Activated CD8-positive, alpha-beta memory T cell treated with anti-CD3 and anti-CD28 coated beads for 1 hour (primary cell): ENCODE measurements around the gene RIMS3.

Experiments used
- DNase-seq, 2 donors: peaks; one replicate each; pipeline ENCODE4 v3.0.0-alpha.2; 2020; ENCODE audit warnings: low read depth in 1 of 2; ENCODE audit errors: extremely low read depth in 1 of 2

RIMS3 gene

DNA sequence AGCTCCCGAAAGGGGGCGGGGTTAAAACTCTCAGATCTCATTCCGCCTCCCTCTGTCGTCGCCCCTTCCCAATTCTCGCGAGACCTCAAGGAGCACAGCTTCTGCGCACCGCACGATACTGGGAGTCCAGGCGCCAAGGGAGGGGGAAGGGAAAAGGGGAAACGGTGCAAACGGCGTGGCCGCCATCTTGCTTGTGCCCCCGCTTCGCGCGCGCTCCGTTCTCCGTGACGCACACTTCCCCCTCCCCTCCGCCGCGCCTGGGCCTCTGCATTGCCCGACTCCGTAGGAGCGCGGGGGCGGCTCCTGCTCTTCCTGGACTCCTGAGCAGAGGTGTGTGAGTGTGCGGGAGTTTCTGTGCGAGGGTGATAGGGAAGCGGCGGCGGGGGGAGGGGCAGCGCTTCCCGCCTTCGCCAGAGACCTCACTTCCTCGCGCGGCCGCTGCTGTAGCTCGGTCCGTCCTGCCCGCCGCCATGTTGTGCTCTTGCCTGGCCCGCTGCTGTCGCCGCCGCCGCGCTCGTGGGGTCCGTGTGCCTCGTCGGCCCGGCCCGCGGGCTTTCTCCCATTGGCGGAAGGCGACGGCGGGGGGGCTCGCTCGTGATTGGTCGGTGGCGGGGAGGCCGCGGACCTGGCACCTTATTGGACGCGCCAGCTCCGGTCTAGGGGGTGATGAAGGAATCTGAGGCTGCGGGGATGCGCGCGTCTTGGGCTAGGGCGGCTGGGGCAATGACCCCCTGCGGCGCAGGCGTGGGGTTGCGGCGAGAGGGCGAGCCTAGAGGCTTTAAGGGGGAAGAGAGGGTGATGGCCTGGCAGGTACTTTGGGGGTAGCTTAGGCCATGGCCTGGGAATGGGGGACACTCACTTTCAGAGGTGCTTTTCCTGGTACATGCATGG is 26.3 kb upstream of the RIMS3 start, which contains the start of gene NFYC:
Gene NFYC, plus strand, starts transcription at position 167 of the 891 bp plus-strand sequence. CDS start 47,140 bp downstream, outside the sequence.
- DNase-seq = peak; percentile 86 to 87

DNA sequence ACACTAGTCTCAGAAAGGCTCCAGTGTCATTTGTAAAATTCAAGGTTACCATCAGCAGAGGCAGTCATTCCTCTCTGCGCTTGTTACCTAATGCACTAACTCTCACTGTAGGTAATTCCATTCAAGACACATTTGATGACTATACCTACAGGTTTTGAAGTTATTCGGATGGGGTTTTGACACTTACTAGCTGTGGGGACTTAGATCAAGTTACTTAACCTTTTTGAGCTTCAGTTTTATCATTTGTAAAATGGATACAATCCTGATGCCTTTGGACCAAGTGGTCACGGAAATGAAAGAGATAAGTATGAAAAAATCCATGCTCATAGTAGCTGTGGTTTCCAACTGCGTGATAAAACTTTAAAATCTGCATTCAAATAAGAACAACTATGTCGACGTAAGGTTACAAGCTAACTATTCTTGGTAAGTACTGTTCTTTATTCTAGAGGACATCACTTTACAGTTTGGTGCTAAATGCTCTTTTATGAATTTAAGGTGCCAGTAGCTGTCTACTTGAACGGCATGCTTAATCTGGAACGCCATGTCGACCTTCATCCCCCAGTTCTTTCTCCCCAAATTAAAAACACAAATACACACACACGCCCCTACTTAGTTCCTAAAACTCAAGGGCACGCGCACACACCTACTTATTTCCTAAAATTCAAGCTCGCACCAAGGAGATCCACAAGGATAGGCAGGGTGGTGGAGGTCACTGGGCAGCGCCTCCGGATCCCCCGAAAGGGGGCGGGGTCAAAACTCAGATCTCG is 25.5 kb upstream of the RIMS3 start:
- DNase-seq = no peak

DNA sequence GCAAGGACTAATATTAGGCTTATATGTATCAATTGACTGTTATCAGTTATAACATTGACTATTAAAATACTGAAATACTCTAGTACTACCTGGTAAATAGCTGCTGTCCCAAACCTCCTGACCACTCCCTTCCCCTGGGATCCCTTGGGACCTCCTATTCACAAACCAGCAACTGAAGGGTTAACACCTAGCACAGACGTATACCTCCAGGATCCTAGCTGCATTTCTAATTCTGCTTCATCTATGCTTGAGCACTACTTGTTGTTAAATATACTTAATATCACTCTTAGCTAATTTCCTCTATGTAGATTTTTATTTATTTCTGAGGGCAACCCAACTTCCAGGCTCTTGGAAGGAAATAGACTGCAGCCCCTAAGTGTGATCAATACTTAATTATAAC is 24.3 kb upstream of the RIMS3 start:
- no peak for DNase-seq

DNA sequence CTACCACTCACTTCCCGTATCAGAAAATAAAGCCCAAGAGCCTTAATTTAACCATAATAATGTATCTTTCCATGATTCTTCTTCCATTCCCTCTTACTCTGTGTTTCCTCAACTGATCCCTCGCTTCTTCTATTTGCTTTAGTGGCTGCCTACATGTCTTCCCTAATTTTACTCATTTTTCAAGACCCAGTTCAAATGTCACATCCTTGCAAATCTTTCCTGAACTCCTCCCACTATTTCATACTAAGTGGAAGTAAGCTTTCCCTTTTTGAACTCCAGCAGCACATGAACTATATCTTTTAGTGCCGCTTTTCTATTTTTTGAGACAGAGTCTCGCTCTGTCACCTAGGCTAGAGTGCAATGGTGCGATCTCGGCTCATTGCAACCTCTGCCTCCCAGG is 22.2 kb upstream of the RIMS3 start:
- DNase-seq = no peak

DNA sequence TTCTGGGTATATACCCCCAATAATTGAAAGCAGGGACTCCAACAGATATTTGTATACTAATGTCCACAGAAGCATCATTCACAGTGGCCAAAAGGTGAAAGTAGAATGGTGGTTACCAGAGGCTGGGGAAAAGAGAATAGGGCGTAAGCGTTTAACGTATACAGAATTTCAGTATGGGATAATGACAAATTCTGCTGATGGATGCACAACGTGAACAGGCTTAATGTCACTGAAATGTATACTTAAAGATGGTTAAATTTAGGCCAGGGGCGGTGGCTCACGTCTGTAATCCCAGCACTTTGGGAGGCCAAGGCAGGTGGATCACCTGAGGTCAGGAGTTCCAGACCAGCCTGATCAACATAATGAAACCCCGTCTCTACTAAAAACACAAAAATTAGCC is 21.6 kb upstream of the RIMS3 start:
- DNase-seq = no peak

DNA sequence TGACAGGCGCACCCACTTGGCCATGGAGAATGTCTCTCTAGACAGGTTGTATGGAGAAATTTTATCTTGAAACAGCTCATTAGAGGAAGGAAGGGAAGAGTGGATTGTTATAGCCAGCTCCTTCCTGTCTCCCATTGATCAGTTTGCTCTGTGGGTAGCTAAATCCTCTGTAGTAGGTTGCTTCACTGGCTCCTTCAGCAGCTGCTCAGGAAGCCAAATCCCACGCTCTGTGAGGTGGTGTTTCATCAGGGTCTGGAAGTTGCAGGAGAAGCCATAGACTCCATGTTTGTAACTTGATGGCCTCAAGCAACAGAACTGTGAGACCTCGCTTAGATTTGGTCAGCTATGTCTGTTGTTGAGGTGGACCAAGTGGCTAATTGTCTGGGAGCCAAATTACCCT is 19.2 kb upstream of the RIMS3 start:
- DNase-seq = no peak

DNA sequence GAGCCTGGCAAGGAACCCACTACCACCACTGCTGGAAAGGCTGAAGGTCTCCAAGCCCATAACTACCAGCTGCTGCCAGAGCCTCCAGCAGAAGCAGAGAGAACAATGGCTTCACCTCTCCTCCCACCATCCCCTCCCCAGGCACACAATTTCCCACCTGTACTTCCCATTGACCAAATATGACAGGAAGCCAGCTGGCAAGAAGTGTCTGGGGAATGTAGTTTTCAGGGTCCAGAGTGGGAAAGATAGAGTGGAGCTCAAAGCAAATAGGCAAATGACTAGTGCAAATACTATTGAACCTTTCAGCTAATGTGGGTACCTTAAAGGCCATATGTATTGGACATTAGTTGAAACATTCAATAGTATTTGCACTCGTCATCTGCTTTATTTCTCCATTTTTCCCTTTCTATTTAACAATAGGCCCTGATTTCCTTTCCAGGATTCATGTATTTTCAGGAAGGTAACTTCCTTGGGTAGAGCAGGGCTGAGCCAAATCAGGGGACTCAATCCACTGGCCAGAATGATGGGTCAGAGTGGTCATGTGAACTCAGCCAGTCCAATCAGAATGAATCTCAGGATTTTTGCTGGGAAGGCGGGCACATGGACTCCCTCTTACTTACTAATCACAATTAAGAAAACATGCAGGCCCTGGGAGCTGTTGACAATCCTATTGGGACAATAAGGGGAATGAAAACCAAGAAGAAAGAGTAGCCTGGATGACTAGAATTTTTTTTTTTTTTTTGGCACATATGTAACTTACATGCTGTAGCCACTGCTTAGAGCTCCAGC is 13.9 kb upstream of the RIMS3 start:
- DNase-seq = no peak

DNA sequence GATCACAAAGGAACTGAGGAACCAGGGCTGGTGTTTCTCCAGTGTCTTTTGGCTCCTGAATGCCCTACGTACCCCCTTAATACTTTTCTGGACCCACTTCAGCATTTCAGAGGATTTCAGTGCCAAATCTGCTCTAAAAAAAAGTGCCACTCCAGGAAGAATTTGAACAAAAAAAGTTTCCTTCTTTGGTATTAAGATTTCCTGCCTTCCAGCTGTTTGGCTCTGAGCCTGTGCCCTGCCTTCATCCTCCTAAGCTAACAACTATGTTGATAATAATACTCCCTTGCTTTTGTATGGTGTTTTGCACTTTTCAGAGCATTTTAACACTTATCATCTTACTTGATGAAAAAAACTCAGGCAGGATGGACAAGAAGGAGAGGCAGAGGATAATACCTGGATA is 11.0 kb upstream of the RIMS3 start:
- no peak for DNase-seq

DNA sequence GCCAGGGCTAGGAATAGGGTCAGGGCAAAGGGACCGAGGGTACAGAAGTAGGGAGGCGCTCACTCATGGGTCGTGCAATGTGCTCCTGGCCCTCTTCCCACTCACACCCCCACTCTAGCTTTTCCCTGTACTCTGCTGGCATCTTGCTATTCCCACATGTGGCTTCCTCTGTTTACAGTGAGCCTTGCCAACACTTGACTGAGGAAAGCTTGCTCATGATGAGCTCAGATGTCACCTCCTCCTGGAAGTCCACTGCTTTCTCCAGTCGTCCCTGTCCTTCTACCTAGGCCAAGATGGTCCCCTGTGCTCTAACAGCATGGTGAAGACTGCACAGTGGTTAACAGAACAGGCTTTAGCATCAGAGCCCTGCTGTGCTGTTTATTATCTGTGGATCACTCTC is 8.0 kb upstream of the RIMS3 start:
- no peak for DNase-seq

DNA sequence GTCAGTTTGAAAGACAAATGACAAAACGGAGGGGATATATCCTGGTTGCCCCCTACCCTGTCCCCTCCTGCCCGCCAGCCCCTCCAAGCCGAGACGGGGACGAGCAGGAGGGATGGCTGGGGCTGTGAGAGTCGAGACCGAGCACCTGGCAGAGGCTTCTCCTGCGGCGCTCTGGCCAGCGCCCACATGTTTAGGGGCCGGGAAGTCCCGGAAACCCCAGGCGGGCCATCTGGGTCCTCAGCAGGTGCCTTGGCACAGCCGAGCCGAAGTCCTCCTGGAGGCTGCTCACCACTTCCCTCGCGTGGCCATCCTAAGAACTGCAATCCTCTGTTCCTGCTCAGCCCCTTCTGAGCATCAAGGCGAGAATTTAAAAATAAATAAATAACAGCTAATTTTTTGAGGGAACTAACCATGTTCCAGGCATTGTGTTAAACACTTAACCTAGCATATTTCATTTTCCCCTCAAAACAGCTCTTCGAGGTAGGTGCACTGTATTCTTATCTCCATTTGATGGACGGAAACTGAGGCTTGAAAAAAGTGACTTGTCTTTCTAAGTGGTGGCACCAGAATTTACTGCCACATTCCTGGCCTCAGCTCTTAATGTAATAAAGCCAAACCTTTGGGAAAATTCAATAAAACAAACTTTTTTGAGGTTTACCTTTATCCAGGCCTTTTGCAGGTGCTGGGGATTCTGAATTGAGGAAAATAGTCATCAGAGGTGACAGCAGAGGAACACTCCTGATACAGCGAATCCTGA is 3.5 kb upstream of the RIMS3 start:
- DNase-seq = peak; percentile 56 to 76

DNA sequence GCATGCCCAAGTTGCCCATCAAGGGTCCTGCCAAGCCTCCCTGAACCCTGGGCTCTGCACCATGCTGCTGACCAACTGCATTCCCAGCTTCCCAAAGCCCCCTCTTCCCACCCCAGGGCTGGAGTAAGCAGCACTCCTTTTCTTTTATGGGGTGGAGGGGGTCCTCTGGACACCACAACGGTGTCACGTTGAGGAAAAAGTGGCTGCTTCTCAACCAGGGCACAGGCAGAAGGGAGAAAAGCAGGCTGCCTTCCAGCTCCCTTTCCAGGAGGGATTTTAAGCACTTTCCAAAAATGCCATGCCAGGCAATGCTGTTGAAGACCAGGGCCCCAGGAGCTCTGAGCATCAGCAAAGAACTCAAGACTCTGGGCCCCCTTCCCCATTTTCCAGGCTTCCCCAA is 691 bp downstream of the RIMS3 start:
- no peak for DNase-seq

DNA sequence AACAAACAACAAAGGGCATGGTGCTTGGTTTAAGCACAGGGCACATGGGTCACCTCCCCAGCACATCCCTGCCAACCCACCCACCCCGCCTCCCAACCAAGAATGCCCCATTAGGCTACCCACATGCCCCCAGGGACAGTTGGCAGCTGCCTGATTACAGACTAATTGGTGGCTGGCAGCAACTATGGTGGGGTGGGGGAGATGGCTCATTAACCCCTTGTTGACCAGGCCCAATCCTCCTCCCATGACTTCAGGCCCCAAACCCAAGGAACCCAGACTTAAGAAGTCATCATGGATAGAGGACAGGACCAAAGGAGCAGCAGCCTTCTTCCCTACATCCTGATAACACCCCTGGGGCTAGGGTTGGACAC is 1.3 kb downstream of the RIMS3 start:
- no peak for DNase-seq

DNA sequence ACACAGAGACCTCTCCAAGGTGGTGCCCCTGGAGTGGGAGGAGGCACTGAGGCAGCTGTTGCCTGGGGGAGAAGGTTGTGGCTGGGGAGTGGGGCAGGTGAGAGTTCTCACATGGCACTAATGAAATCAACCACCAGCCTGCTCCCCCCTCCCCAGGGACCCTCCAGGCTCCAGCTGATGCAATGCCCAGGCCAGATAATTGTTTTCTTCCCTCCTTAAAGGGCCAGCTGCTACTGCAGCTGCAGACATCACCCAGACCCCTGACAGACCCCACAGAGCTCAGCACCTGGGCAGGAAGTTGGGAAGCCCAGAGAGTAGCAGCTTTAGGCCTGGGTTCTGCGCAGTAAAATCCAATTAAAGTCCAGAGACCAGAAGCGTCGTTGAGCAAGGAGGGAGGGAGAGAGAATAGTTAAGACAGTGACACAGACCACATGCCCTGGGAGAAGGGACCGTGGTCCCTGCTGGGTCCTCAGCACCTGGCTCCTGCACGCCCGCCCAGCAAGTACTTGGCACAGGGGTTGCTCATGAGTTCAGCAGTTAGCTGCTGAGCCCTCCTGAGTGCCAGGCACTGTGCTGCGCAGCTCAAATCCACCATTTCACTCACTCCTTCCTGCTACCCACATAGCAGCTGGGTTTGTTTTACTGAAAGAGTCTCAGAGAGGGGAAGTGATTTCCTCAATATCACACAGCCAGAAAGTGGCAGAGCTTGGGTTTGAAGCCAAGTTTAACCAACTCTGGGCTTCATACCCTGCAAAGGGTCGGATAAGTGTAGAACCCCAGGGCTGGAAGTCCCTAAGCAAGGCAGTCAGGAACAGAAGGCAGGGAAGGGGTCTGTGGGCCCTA is 1.9 kb downstream of the RIMS3 start:
- DNase-seq = no peak

DNA sequence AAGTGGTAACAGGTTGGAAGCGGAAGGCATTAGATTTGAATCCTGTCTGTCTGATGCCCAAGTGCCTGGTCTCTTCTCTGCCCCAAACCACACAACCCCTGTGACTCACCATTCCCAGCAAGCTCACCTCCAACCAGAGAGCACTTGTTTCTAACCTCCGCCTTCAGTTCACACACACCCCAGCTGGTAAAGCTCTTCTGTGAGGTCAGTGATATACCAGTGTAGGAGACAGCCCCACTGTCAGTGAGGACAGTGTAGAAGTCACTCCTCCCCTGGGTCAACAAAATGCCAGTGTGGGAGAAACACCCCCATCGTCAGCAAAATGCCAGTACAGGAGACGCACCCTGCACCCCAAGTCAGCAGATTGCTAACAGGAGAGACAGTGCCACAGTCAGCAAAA is 2.6 kb downstream of the RIMS3 start:
- no peak for DNase-seq

DNA sequence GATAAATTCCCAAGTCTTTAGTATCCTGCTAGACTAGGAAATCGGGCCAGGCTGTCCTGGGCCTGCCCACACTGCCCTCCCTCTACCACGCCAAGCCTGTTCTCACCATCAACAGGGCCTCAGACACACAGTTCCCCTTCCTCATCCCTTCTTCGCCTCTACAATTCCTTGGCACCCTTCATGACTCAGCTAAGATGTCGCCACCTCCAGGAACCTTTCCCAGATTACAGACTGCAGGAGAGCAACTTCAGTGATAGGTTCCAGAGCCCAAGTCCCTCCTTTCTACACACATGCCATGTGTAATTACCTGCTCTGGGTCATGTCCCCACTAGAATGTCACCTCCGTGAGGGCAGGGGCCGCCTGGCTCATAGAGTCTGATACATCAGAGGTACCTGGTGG is 3.3 kb downstream of the RIMS3 start:
- DNase-seq = no peak

DNA sequence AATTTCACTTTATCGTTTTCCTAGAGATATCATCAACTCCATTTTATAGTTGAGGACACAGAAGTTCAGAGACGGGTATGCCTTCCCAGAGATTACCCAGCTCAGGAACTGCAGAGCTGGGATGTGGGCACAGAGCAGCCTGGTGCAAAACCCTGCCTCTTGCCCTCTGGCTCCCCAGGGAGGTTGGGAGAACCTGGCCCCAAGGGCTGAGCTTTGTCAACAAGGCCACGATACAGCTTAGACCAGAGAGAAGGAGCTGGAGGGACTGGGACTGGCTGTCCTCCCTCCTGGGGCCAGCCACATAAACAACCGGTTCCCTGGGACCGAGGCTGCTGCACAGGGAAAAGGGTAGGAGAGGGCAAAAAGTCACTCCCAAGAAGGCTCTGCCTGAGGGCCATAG is 3.8 kb downstream of the RIMS3 start:
- no peak for DNase-seq

DNA sequence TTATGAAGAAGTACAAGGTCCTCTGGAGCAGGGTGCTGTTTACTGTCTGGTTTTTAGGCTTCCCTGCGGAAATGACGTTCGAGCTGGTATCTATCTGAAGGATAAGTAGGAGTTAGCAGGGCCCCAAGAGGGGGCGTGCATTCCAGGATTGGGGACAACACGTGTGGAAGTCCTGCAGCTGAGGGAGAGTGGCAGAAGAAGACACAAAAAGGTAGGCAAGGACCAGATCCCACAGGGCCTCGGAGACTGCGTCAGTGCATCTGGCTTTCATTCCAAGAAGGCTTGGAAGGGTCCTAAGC is 5.9 kb downstream of the RIMS3 start:
- no peak for DNase-seq

DNA sequence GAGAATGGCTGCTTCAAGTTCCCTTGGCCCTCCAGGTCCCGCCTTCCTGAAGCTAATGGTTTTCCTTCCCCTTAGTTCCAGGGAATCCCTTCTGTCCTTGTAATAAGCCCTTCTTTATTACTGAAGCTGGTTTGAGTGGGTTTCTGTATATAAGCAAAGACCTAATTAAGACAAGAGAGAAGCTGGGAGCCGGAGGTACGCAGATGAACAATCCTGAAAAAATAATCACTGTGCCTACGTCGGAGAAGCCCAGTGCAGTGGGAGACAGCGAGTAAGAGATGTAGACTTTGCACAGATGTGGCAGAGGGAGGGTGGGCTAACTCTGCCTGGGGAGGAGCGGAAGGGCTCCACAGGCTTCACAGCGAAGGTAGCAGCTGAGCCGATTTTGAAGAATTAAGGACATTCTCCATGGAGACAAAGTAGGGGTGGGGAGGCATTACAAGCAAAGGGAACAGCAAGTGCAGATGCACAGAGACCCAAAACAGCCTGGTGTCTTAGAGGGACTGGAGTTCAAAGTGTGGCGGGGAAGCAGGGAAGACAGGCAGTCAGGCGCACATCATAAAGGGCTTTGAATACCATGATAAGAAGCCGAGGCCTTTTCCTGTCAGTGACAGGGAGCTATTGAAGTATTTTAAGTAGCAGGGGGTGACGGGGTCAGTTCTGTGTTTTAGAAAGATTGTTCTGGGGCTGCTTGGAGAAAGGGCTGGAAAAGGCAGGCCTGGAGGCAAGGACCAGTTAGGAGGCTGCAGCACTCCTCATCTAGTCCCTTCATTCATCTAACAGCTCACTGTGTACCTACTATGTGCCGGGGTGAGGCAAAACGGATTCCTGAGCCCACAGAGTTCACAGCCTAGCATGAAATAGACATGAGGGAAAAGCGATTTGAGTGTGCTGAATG is 6.5 kb downstream of the RIMS3 start:
- DNase-seq = no peak

DNA sequence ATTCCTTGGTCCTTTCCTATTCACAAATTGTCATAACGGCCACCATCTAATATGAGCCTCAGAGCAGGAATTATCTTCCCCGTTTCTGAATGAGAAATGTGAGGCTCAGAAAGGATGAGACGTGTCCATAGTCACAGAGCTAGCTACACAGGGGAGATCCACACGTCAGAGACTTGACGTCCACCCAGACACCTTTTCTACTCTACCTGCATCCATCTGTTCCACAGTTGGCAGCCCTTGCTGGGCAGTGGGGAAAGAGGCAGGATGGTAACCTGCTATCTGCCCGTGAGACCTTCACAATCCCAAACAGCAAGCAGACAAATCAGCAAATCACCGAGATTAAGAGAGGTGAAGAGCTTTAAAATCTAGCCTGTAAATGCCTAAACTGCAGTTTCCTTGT is 8.4 kb downstream of the RIMS3 start:
- no peak for DNase-seq
